SK-N-SH treated with all-trans-retinoic acid at 6 μM for 48 hours (cell line): ENCODE data around the gene THRB.
A peak's percentile ranks its signal among the peaks of the same experiment; 100 is the strongest.

Experiments used
- ATAC-seq: fragments of 200-7000 bp; cut with Tn5 transposase; 3 replicates; pipeline ENCODE4 v1.9.1; 2020; ENCODE audit warnings: mild to moderate bottlenecking, moderate library complexity
- ARNTL ChIP-seq: fragments of 450-650 bp; formaldehyde crosslinking; IDR thresholded peaks from 2 replicates; pipeline ENCODE4 v1.5.0; 2020; ENCODE audit warnings: low read depth, mild to moderate bottlenecking, moderate library complexity, borderline replicate concordance
- BACH2 ChIP-seq: fragments of 250-450 bp; sonication (Bioruptor Pico); IDR thresholded peaks from 2 replicates; pipeline ENCODE4 v1.9.0; 2021; ENCODE audit warnings: mild to moderate bottlenecking, borderline replicate concordance
- CSDC2 ChIP-seq: fragments of 250-450 bp; sonication (Bioruptor Pico); IDR thresholded peaks from 2 replicates; pipeline ENCODE4 v1.5.0; 2020; ENCODE audit warnings: mild to moderate bottlenecking, moderate library complexity
- CSRNP3 ChIP-seq: fragments of 250-450 bp; sonication (Bioruptor Pico); IDR thresholded peaks from 2 replicates; pipeline ENCODE4 v1.5.1; 2021; ENCODE audit warnings: mild to moderate bottlenecking, moderate library complexity
- ESRRG ChIP-seq: fragments of 250-450 bp; sonication (Bioruptor Pico); IDR thresholded peaks from 2 replicates; pipeline ENCODE4 v1.6.1; 2021; ENCODE audit warnings: mild to moderate bottlenecking
- GLIS3 ChIP-seq: fragments of 250-450 bp; sonication (Bioruptor Pico); IDR thresholded peaks from 2 replicates; pipeline ENCODE4 v1.5.0; 2020; ENCODE audit warnings: mild to moderate bottlenecking, moderate library complexity
- ISL1 ChIP-seq: fragments of 250-450 bp; sonication (Bioruptor Pico); IDR thresholded peaks from 2 replicates; pipeline ENCODE4 v2.1.2; 2022; ENCODE audit warnings: mild to moderate bottlenecking, moderate library complexity
- OSR1 ChIP-seq: fragments of 250-450 bp; sonication (Bioruptor Pico); IDR thresholded peaks from 2 replicates; pipeline ENCODE4 v1.8.0; 2022; ENCODE audit warnings: moderate library complexity, mild to moderate bottlenecking, inconsistent platforms
- PATZ1 ChIP-seq: fragments of 250-450 bp; sonication (Bioruptor Pico); IDR thresholded peaks from 2 replicates; pipeline ENCODE4 v1.8.0; 2020; ENCODE audit warnings: mild to moderate bottlenecking, moderate library complexity, borderline replicate concordance
- PPARA ChIP-seq: fragments of 250-450 bp; sonication (Bioruptor Pico); IDR thresholded peaks from 2 replicates; pipeline ENCODE4 v1.5.0; 2020; ENCODE audit warnings: mild to moderate bottlenecking, borderline replicate concordance
- SNAI2 ChIP-seq: fragments of 250-450 bp; sonication (Bioruptor Pico); IDR thresholded peaks from 2 replicates; pipeline ENCODE4 v1.5.0; 2020; ENCODE audit warnings: mild to moderate bottlenecking, moderate library complexity
- TCF4 ChIP-seq: fragments of 250-450 bp; sonication (Bioruptor Pico); IDR thresholded peaks from 2 replicates; pipeline ENCODE4 v1.8.0; 2021; ENCODE audit warnings: mild to moderate bottlenecking, moderate library complexity, borderline replicate concordance
- TOX ChIP-seq: fragments of 250-450 bp; sonication (Bioruptor Pico); IDR thresholded peaks from 2 replicates; pipeline ENCODE4 v1.8.0; 2021; ENCODE audit warnings: mild to moderate bottlenecking, moderate library complexity, borderline replicate concordance
- TSHZ2 ChIP-seq: fragments of 250-450 bp; sonication (Bioruptor Pico); IDR thresholded peaks from 2 replicates; pipeline ENCODE4 v1.5.0; 2020; ENCODE audit warnings: mild to moderate bottlenecking, moderate library complexity
- ZC3H10 ChIP-seq: fragments of 250-450 bp; sonication (Bioruptor Pico); IDR thresholded peaks from 2 replicates; pipeline ENCODE4 v1.5.1; 2021; ENCODE audit warnings: mild to moderate bottlenecking, moderate library complexity
- ZFP30 ChIP-seq: fragments of 450-650 bp; formaldehyde crosslinking; IDR thresholded peaks from 2 replicates; pipeline ENCODE4 v1.5.0; 2022; ENCODE audit warnings: mild to moderate bottlenecking, moderate library complexity
- ZNF565 ChIP-seq: fragments of 450-650 bp; formaldehyde crosslinking; conservative IDR thresholded peaks from 2 replicates; pipeline ENCODE4 v1.5.0; 2020; ENCODE audit warnings: low read depth, mild to moderate bottlenecking, moderate library complexity
- ZNF8 ChIP-seq: fragments of 450-650 bp; formaldehyde crosslinking; IDR thresholded peaks from 2 replicates; pipeline ENCODE4 v1.5.0; 2020; ENCODE audit warnings: mild to moderate bottlenecking, moderate library complexity

THRB gene

GRCh38 chr3:24523988-24524727 is 29.5 kb upstream of the THRB start:
- ATAC-seq, result no peak
- TF ChIP-seq ZC3H10 (no peak), OSR1 (CRISPR knock-in tag) (no peak)

- no peak for TF ChIP-seq ESRRG (CRISPR knock-in tag)
- no peak for ATAC-seq
Observed at GRCh38 chr3:24523215-24523614, 28.6 kb upstream of the THRB start.

GRCh38 chr3:24522146-24522579 is 27.5 kb upstream of the THRB start:
- ATAC-seq, result peak; percentile 30
- TF ChIP-seq ARNTL (CRISPR knock-in tag), result no peak
- TF ChIP-seq CSDC2 (CRISPR knock-in tag), result no peak
- no peak for TF ChIP-seq OSR1 (CRISPR knock-in tag)
- TF ChIP-seq TCF4, result no peak
- TF ChIP-seq CSRNP3 (CRISPR knock-in tag), result no peak
- TF ChIP-seq ZFP30 (CRISPR knock-in tag), result no peak
- TF ChIP-seq ISL1 (CRISPR knock-in tag), result no peak
- no peak for TF ChIP-seq PATZ1 (CRISPR knock-in tag)
- no peak for TF ChIP-seq ZC3H10
- TF ChIP-seq BACH2 (CRISPR knock-in tag), result no peak
- TF ChIP-seq PPARA (CRISPR knock-in tag), result no peak
- no peak for TF ChIP-seq ZNF565
- no peak for TF ChIP-seq TOX (CRISPR knock-in tag)
- no peak for TF ChIP-seq ZNF8 (CRISPR knock-in tag)
- no peak for TF ChIP-seq SNAI2 (CRISPR knock-in tag)
- TF ChIP-seq GLIS3 (CRISPR knock-in tag), result no peak
- no peak for TF ChIP-seq TSHZ2

GRCh38 chr3:24521420-24522145 is 26.9 kb upstream of the THRB start:
- ATAC-seq, result peak; percentile 86
- TF ChIP-seq ESRRG (CRISPR knock-in tag) (no peak), TSHZ2 (no peak)
